ENCODE results near the gene KLLN. TPM values are rescaled to one million over a fixed set of nuclear protein-coding genes. Genes with fewer than 3 reads are reported as not detected.

KLLN gene
- total RNA-seq (2022; extraction: Qiagen RNA extraction), result 0.43 to 0.80 TPM (median 0.56 TPM) in 5 replicates

DNA sequence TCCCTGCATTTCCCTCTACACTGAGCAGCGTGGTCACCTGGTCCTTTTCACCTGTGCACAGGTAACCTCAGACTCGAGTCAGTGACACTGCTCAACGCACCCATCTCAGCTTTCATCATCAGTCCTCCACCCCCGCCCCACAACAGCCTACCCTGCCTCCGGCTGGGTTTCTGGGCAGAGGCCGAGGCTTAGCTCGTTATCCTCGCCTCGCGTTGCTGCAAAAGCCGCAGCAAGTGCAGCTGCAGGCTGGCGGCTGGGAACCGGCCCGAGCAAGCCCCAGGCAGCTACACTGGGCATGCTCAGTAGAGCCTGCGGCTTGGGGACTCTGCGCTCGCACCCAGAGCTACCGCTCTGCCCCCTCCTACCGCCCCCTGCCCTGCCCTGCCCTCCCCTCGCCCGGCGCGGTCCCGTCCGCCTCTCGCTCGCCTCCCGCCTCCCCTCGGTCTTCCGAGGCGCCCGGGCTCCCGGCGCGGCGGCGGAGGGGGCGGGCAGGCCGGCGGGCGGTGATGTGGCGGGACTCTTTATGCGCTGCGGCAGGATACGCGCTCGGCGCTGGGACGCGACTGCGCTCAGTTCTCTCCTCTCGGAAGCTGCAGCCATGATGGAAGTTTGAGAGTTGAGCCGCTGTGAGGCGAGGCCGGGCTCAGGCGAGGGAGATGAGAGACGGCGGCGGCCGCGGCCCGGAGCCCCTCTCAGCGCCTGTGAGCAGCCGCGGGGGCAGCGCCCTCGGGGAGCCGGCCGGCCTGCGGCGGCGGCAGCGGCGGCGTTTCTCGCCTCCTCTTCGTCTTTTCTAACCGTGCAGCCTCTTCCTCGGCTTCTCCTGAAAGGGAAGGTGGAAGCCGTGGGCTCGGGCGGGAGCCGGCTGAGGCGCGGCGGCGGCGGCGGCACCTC lies at the start of gene KLLN, which contains the start of gene PTEN:
Gene KLLN (minus strand): TSS at position 481 of the 891 bp plus-strand sequence. CDS start 1,046 bp downstream, outside the sequence.
Gene PTEN (plus strand): TSS at position 573 of the 891 bp plus-strand sequence. CDS start 845 bp downstream, outside the sequence.

DNA sequence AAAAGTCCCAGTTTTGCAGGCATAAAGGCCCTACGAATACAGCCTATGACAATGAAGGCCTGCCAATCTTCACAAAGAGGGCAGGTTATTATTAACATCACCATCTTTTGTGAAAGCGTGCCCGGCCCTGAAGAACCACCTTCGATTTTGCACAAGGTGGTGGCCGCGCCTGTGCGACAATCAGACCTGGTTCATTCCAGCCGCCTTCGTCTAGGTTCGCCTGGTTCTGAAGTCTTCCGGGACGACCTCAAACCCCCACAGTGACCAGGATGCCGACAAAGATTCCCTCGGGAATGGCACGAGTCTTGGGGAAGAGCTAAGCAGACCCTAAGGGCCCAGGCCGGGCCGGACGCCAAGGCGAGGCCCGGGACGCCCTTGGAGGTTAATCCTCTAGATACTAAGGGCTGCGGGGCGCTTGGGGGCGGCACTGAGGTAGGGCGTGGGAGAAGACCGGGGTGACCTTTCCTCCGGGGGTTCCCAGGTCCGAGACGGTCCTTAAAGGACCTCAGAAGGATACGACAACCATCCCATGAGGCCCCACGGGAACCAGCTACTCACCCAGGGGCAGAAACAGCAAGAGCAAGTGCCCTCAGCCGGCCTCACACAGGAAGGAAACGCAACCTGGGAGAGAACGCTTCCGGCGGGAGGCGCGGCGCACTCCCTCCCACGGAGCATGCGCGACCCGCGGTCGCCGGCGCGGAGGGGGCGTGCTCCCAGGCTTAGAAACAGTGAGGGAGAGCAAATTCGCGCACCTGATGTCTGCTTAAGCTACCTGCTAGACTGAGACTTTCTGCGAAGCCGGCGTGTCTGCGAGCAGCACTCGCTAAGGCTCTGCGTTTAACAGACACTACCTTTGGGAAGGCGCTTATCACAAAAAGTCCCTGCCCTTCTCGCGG lies 45.5 kb downstream of the KLLN start, which contains the start of gene ATAD1:
Gene ATAD1 (minus strand): TSS at position 618 of the 896 bp plus-strand sequence. CDS start 3,627 bp downstream, outside the sequence.

Other genes with a start within 250 kb of the KLLN start
- 17.1 to 23.2 TPM (median 20.6 TPM) in 5 replicates for gene PAPSS2, start 203.7 kb downstream of the KLLN start, total RNA-seq (2022; extraction: Qiagen RNA extraction)
- 34.3 to 56.6 TPM (median 43.6 TPM) in 5 replicates for gene ATAD1, start 45.3 kb downstream of the KLLN start, total RNA-seq (2022; extraction: Qiagen RNA extraction)
- 37.8 to 58.7 TPM (median 42.7 TPM) in 5 replicates for gene PTEN, start 92 bp upstream of the KLLN start, total RNA-seq (2022; extraction: Qiagen RNA extraction)

Measured in A549 treated with Hydrocortisone at 1 μM for 4 hours (cell line).